DOHH2 (cell line): ENCODE measurements around the gene TNN.
"Not testable (repeated sequence)": the region's sequence is repeated elsewhere in the genome, so short reads cannot be mapped to it uniquely, and the experiment has no call there.

Source experiments
- H3F3A ChIP-seq: fragments of 200-600 bp; sonication (generic), shearing (Covaris generic); 2 replicates; pipeline ENCODE4 v1.6.0; 2016; ENCODE audit warnings: antibody characterized with exemption, mild to moderate bottlenecking; ENCODE audit not compliant: control insufficient read depth, insufficient read depth
- H3K27ac ChIP-seq: fragments of 200-600 bp; sonication (generic); 2 replicates; pipeline ENCODE4 v1.5.1; 2014; ENCODE audit warnings: low read depth, mild to moderate bottlenecking, low read length, moderate library complexity
- H3K27me3 ChIP-seq: fragments of 200-600 bp; sonication (generic); 2 replicates; pipeline ENCODE4 v1.6.1; 2014; ENCODE audit warnings: mild to moderate bottlenecking, low read length, mixed read lengths; ENCODE audit not compliant: control insufficient read depth
- H3K36me3 ChIP-seq: fragments of 200-600 bp; sonication (generic); 2 replicates; pipeline ENCODE4 v1.6.1; 2014; ENCODE audit warnings: mild to moderate bottlenecking, low read length, moderate library complexity, mixed read lengths; ENCODE audit not compliant: control insufficient read depth
- H3K4me1 ChIP-seq: fragments of 200-600 bp; sonication (generic); 2 replicates; pipeline ENCODE4 v1.6.1; 2014; ENCODE audit warnings: mild to moderate bottlenecking, low read length, mixed read lengths; ENCODE audit not compliant: control insufficient read depth
- H3K4me2 ChIP-seq: fragments of 200-600 bp; sonication (generic); 2 replicates; pipeline ENCODE4 v1.6.0; 2014; ENCODE audit warnings: mild to moderate bottlenecking, low read length, moderate library complexity
- H3K4me3 ChIP-seq: fragments of 200-600 bp; sonication (generic); 2 replicates; pipeline ENCODE4 v1.5.1; 2014; ENCODE audit warnings: mild to moderate bottlenecking, low read length, mixed read lengths
- H3K79me2 ChIP-seq: fragments of 200-600 bp; sonication (generic); 2 replicates; pipeline ENCODE4 v1.6.1; 2014; ENCODE audit warnings: mild to moderate bottlenecking, low read length, mixed read lengths; ENCODE audit not compliant: control insufficient read depth
- H3K9me2 ChIP-seq: fragments of 200-600 bp; sonication (generic); replicated peaks from 2 replicates; pipeline ENCODE4 v1.6.1; 2014; ENCODE audit warnings: mild to moderate bottlenecking, low read length, mixed read lengths; ENCODE audit not compliant: control insufficient read depth
- H3K9me3 ChIP-seq: fragments of 200-600 bp; sonication (generic); 2 replicates; pipeline ENCODE4 v1.6.1; 2014; ENCODE audit warnings: antibody characterized with exemption, low read length, mixed read lengths; ENCODE audit not compliant: control insufficient read depth, insufficient read depth
- H4K20me1 ChIP-seq: fragments of 200-600 bp; sonication (generic); 2 replicates; pipeline ENCODE4 v1.6.0; 2014; ENCODE audit warnings: low read depth, mild to moderate bottlenecking, antibody characterized with exemption, low read length, moderate library complexity; ENCODE audit not compliant: control insufficient read depth, insufficient read depth
- EZH2phosphoT487 ChIP-seq: fragments of 200-600 bp; sonication (generic); IDR thresholded peaks from 2 replicates; pipeline ENCODE4 v1.6.1; 2017; ENCODE audit warnings: borderline replicate concordance, mild to moderate bottlenecking, antibody characterized with exemption, low read length, moderate library complexity, mixed read lengths
- TF ChIP-seq, protein P1 (sequence below): fragments of 200-600 bp; sonication (generic); IDR thresholded peaks from one replicate; pipeline ENCODE4 v1.5.1; 2014; ENCODE audit warnings: antibody characterized with exemption, mild to moderate bottlenecking, low read depth, low read length; ENCODE audit not compliant: poor library complexity, severe bottlenecking

Gene TNN

DNA sequence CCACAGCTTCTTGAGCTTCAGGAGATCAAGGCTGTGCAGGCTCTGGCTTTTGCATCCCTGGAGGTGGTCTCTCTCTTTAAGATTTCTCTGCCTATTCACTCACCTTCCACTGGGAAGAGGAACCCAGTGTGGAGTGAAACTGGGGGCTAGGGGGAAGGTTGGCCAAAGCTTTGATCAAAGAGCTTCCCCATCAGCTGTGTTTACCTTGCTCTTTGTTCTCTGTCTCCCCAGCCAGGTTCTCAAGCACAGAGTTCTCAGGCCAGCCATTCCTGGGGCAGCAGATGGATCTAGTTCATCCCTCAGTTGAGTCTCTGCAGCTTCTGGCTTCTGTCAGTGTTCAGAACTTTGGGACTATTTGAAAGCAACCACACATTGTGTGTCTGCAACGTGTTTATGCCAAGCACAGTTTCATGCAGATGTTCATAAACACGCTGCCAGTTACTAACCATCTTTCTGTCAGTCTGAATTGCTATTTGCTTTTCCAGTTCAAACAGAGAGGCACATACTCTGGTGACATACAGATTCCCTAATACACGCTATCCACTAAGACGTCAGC is 27.2 kb upstream of the TNN start:
- Histone ChIP-seq H3K9me2 (no peaks in the 10 kb centered on the region), H3K36me3 (no peaks in the 10 kb centered on the region), H3F3A (no peaks in the 10 kb centered on the region), H3K4me3 (no peak overlapping the region), H4K20me1 (no peaks in the 10 kb centered on the region), H3K27me3 (peaks cover 41% of the 10 kb centered on the region), H3K27ac (no peak overlapping the region), H3K4me1 (no peaks in the 10 kb centered on the region), H3K4me2 (no peak overlapping the region), H3K9me3 (no peaks in the 10 kb centered on the region), H3K79me2 (no peaks in the 10 kb centered on the region)
- TF ChIP-seq, protein P1, sequence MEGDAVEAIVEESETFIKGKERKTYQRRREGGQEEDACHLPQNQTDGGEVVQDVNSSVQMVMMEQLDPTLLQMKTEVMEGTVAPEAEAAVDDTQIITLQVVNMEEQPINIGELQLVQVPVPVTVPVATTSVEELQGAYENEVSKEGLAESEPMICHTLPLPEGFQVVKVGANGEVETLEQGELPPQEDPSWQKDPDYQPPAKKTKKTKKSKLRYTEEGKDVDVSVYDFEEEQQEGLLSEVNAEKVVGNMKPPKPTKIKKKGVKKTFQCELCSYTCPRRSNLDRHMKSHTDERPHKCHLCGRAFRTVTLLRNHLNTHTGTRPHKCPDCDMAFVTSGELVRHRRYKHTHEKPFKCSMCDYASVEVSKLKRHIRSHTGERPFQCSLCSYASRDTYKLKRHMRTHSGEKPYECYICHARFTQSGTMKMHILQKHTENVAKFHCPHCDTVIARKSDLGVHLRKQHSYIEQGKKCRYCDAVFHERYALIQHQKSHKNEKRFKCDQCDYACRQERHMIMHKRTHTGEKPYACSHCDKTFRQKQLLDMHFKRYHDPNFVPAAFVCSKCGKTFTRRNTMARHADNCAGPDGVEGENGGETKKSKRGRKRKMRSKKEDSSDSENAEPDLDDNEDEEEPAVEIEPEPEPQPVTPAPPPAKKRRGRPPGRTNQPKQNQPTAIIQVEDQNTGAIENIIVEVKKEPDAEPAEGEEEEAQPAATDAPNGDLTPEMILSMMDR = no peak
- TF ChIP-seq EZH2phosphoT487 = no peak

DNA sequence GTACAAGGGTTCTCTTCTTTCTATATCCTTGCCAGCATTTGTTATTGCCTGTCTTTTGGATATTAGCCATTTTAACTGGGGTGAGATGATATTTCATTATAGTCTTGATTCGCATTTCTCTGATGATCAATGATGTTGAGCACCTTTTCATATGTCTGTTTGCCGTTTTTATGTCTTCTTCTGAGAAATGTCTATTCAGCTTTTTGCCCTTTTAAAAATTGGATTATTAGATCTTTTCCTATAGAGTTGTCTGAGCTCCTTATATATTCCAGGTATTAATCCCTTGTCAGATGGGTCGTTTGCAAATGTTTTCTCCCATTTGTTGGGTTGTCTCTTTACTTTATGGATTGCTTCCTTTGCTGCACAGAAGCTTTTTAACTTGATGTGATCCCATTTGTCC is 25.0 kb upstream of the TNN start:
- Histone ChIP-seq H3K9me3 (no peaks in the 10 kb centered on the region), H3K4me2 (no peak overlapping the region), H3K4me3 (no peak overlapping the region), H3K4me1 (no peaks in the 10 kb centered on the region), H3K79me2 (no peaks in the 10 kb centered on the region), H3F3A (no peaks in the 10 kb centered on the region), H4K20me1 (no peaks in the 10 kb centered on the region), H3K9me2 (no peaks in the 10 kb centered on the region), H3K27ac (no peak overlapping the region), H3K36me3 (no peaks in the 10 kb centered on the region), H3K27me3 (peaks cover 22% of the 10 kb centered on the region)
- no peak for TF ChIP-seq EZH2phosphoT487

DNA sequence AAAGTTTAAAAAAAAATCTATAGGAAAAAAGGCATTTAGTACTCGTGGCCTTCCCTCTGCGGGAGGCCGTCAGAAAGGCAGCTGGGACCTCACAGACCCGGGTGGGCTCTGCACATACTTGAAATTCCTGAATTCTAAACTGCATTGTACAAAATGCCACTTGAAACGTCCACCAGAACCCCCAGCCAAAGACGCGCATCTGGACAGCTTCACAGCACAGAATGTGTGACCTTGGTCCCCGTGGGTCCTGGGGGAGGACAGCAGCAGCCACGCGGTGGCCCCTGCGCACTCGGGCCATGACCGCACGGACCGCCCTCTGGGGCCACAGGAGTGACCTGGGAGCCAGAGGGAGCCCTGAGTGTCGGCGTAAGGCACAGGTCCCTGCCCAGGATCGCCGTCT is 23.8 kb upstream of the TNN start:
- Histone ChIP-seq H3K4me2 (no peak overlapping the region), H4K20me1 (no peaks in the 10 kb centered on the region), H3K4me3 (no peak overlapping the region), H3K36me3 (no peaks in the 10 kb centered on the region), H3K27ac (no peak overlapping the region), H3K9me2 (no peaks in the 10 kb centered on the region), H3K79me2 (no peaks in the 10 kb centered on the region), H3K4me1 (no peaks in the 10 kb centered on the region), H3K27me3 (peaks cover 19% of the 10 kb centered on the region), H3F3A (no peaks in the 10 kb centered on the region), H3K9me3 (no peaks in the 10 kb centered on the region)
- no peak for TF ChIP-seq EZH2phosphoT487
- TF ChIP-seq, protein P1 = no peak

DNA sequence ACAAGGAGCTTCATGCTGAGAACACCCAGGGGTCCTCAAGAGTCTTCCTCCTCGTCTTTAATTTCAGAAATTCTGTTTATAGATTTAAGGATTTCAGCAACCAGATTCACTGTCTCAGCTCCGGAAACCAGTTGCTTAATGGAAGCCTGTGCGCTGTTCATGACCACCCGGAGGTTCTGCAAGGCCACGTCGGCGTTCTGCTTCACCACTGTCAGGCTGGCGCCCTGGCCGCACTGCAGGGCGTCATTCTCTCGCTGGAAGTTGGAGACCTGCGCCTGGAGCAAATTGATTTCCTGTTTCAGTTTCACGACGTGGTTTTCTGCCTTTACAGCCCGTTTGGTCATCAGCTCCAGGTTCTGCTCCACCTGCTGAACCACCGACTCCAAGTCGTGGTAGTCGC is 23.0 kb upstream of the TNN start:
- H3K27ac ChIP-seq, H4K20me1 ChIP-seq, H3F3A ChIP-seq, H3K4me2 ChIP-seq, H3K4me3 ChIP-seq, H3K9me2 ChIP-seq, H3K79me2 ChIP-seq, H3K36me3 ChIP-seq, H3K4me1 ChIP-seq, H3K9me3 ChIP-seq: not testable (repeated sequence)
- peaks cover 19% of the 10 kb centered on the region for H3K27me3 ChIP-seq
